ENCODE results near the gene PIK3CB. TPM values are rescaled to one million over a fixed set of nuclear protein-coding genes. Genes with fewer than 3 reads are reported as not detected.

Gene PIK3CB
- total RNA-seq, 1 experiment from 2014 or later, result 73.9 TPM

DNA sequence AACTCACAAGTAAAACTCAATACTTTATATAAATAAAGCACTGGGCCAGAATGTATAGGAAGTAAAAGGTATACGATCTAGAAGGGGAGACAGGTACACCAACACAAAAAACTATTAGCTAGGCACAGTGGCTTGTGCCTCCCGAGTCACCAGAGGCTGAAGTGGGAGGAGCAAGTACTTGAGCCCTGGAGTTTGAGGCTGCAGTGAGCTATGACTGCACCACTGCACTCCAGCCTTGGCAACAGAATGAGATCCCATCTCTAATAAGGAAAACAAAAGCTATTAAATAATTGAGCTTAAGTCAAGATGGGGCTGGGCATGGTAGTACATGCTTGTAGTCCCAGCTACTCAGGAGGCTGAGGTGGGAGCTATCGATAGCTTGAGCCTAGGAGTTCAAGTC lies 17.0 kb downstream of the PIK3CB start:
- CTCF ChIA-PET, result no interaction called here
- in situ Hi-C loops (cut with HindIII; ENCODE audit: low pct_unique_long_range_greater_than_20kb, low sequenced_read_pairs), result loop anchor here (10.0 kb wide), 1 partner anchor 107 kb away; no protein-coding TSS in a partner anchor
- ATAC-seq, result peak; percentile 49

DNA sequence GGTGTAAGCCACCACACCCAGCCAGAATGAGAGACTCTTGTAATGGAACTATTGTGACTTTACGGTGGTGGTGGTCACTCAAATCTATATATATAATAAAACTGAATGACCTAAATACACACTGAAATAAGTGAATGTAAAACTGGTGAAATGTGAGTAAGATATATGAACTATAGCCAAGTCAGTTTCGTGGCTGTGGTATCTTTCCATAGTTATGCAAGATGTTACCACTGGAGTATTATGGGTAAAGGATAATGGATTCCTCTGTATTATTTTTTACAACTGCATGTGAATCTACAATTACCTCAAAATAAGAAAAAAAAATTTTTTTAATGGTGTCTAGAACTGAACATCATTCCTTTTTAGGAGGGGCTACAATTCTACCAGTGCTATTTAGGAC lies 21.9 kb downstream of the PIK3CB start:
- in situ Hi-C loops (cut with HindIII; ENCODE audit: low pct_unique_long_range_greater_than_20kb, low sequenced_read_pairs), result loop anchor here (10.0 kb wide), 1 partner anchor 112 kb away; no protein-coding TSS in a partner anchor
- Histone ChIP-seq H3K4me1 (ENCODE audit: control insufficient read depth, insufficient read depth, low read length) (peaks cover 3% of the 10 kb centered on the region), H3K36me3 (ENCODE audit: control insufficient read depth, insufficient read depth, low read length) (no peaks in the 10 kb centered on the region), H3K27ac (ENCODE audit: low read length) (no peak overlapping the region), H3K4me3 (ENCODE audit: low read depth in 2 of 2, low read length in 2 of 2) (no peak overlapping the region), H3K9me3 (ENCODE audit: control insufficient read depth, insufficient read depth, low read depth, low read length) (no peaks in the 10 kb centered on the region), H3K27me3 (ENCODE audit: control insufficient read depth, insufficient read depth, low read length) (no peaks in the 10 kb centered on the region)
- DNase-seq (ENCODE audit: low read depth, low spot score) (no peak), ATAC-seq (no peak)
- ChIA-PET POLR2A (interaction anchor here (0.6 kb wide), 1 partner anchor 29 kb away, joined by 3 read pairs; no protein-coding TSS in a partner anchor), CTCF (no interaction called here)
- no TSS peak for BruUV-seq (replicated peaks)
- intact Hi-C loops (cut with micrococcal nuclease; ENCODE audit: unreplicated experiment), result no loop called here
- TF ChIP-seq, protein P1, sequence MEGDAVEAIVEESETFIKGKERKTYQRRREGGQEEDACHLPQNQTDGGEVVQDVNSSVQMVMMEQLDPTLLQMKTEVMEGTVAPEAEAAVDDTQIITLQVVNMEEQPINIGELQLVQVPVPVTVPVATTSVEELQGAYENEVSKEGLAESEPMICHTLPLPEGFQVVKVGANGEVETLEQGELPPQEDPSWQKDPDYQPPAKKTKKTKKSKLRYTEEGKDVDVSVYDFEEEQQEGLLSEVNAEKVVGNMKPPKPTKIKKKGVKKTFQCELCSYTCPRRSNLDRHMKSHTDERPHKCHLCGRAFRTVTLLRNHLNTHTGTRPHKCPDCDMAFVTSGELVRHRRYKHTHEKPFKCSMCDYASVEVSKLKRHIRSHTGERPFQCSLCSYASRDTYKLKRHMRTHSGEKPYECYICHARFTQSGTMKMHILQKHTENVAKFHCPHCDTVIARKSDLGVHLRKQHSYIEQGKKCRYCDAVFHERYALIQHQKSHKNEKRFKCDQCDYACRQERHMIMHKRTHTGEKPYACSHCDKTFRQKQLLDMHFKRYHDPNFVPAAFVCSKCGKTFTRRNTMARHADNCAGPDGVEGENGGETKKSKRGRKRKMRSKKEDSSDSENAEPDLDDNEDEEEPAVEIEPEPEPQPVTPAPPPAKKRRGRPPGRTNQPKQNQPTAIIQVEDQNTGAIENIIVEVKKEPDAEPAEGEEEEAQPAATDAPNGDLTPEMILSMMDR (IDR thresholded peaks at IDR 0.05), result no peak
- TF ChIP-seq SIN3A (IDR thresholded peaks at IDR 0.05; ENCODE audit: borderline replicate concordance, insufficient read depth, low read depth, low read length), result no peak
- TF ChIP-seq POLR2AphosphoS5 (IDR thresholded peaks at IDR 0.05; ENCODE audit: low read depth, low read length), result no peak
- no peak for TF ChIP-seq TCF7L2 (IDR thresholded peaks at IDR 0.05; ENCODE audit: low read depth, low read length)
- TF ChIP-seq, protein P2, sequence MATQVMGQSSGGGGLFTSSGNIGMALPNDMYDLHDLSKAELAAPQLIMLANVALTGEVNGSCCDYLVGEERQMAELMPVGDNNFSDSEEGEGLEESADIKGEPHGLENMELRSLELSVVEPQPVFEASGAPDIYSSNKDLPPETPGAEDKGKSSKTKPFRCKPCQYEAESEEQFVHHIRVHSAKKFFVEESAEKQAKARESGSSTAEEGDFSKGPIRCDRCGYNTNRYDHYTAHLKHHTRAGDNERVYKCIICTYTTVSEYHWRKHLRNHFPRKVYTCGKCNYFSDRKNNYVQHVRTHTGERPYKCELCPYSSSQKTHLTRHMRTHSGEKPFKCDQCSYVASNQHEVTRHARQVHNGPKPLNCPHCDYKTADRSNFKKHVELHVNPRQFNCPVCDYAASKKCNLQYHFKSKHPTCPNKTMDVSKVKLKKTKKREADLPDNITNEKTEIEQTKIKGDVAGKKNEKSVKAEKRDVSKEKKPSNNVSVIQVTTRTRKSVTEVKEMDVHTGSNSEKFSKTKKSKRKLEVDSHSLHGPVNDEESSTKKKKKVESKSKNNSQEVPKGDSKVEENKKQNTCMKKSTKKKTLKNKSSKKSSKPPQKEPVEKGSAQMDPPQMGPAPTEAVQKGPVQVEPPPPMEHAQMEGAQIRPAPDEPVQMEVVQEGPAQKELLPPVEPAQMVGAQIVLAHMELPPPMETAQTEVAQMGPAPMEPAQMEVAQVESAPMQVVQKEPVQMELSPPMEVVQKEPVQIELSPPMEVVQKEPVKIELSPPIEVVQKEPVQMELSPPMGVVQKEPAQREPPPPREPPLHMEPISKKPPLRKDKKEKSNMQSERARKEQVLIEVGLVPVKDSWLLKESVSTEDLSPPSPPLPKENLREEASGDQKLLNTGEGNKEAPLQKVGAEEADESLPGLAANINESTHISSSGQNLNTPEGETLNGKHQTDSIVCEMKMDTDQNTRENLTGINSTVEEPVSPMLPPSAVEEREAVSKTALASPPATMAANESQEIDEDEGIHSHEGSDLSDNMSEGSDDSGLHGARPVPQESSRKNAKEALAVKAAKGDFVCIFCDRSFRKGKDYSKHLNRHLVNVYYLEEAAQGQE (IDR thresholded peaks at IDR 0.05; ENCODE audit: insufficient read depth in 1 of 2, low read depth in 2 of 2, low read length in 1 of 2), result no peak

More for the DNA sequence above, 17.0 kb downstream of the PIK3CB start:
- H3K27ac ChIP-seq (ENCODE audit: low read length), result no peak overlapping the region; the same call in 1 of the 2 replicates
- no peaks in the 10 kb centered on the region for H3K36me3 ChIP-seq (ENCODE audit: control insufficient read depth, insufficient read depth, low read length)
- intact Hi-C loops (cut with micrococcal nuclease; ENCODE audit: unreplicated experiment), result no loop called here
- H3K27me3 ChIP-seq (ENCODE audit: control insufficient read depth, insufficient read depth, low read length), result no peaks in the 10 kb centered on the region
- no peak overlapping the region for H3K4me3 ChIP-seq (ENCODE audit: low read depth in 2 of 2, low read length in 2 of 2)
- no peak for DNase-seq (ENCODE audit: low read depth, low spot score)
- BruUV-seq (replicated peaks), result no TSS peak
- no peaks in the 10 kb centered on the region for H3K9me3 ChIP-seq (ENCODE audit: control insufficient read depth, insufficient read depth, low read depth, low read length)
- TF ChIP-seq, protein P2 (IDR thresholded peaks at IDR 0.05; ENCODE audit: insufficient read depth in 1 of 2, low read depth in 2 of 2, low read length in 1 of 2), result no peak
- TF ChIP-seq TCF7L2 (IDR thresholded peaks at IDR 0.05; ENCODE audit: low read depth, low read length), result no peak
- POLR2A ChIA-PET, result interaction anchor here (0.6 kb wide), 1 partner anchor 110 kb away, joined by 3 read pairs; no protein-coding TSS in a partner anchor
- H3K4me1 ChIP-seq (ENCODE audit: control insufficient read depth, insufficient read depth, low read length), result peaks cover 16% of the 10 kb centered on the region
